T-helper 2 cell treated with Interferon-gamma antibody and Interleukin-4, amounts not matched to agents 5 μg/mL and 100 μg/mL, for 36 hours (primary cell): Measurements from ENCODE around the gene TSHZ2.
"Not testable (repeated sequence)": the region's sequence is repeated elsewhere in the genome, so short reads cannot be mapped to it uniquely, and the experiment has no call there.

Experiments
- DNase-seq: peaks from one replicate; pipeline ENCODE4 v3.0.0; 2021; ENCODE audit warnings: low spot score
- H3K27ac Mint-ChIP-seq: one replicate; pipeline ENCODE4 v1.8.0; 2021; ENCODE audit warnings: mild to moderate bottlenecking, mixed read lengths
- H3K27me3 Mint-ChIP-seq: one replicate; pipeline ENCODE4 v1.8.0; 2021; ENCODE audit warnings: low read depth, mixed read lengths
- H3K36me3 Mint-ChIP-seq: one replicate; pipeline ENCODE4 v1.8.0; 2021; ENCODE audit warnings: low read depth, mixed read lengths
- H3K4me1 Mint-ChIP-seq: one replicate; pipeline ENCODE4 v1.8.0; 2021; ENCODE audit warnings: low read depth, mixed read lengths
- H3K4me3 Mint-ChIP-seq: one replicate; pipeline ENCODE4 v1.8.0; 2022; ENCODE audit warnings: mild to moderate bottlenecking, moderate library complexity, mixed read lengths
- H3K9me3 Mint-ChIP-seq: one replicate; pipeline ENCODE4 v1.8.0; 2021; ENCODE audit warnings: mixed read lengths

Gene TSHZ2

GRCh38 chr20:53016534-53017042 is 44.4 kb downstream of the TSHZ2 start:
- DNase-seq: no peak
- Mint-ChIP-seq H3K27ac (no peak overlapping the region), H3K9me3 (peaks cover 28% of the 10 kb centered on the region), H3K4me1 (peaks cover 3% of the 10 kb centered on the region), H3K27me3 (no peaks in the 10 kb centered on the region), H3K4me3 (no peak overlapping the region), H3K36me3 (peaks cover 5% of the 10 kb centered on the region)

GRCh38 chr20:53017206-53017605 is 45.0 kb downstream of the TSHZ2 start:
- Mint-ChIP-seq H3K9me3 (peaks cover 28% of the 10 kb centered on the region), H3K36me3 (peaks cover 5% of the 10 kb centered on the region), H3K4me3 (no peak overlapping the region), H3K4me1 (peaks cover 9% of the 10 kb centered on the region), H3K27ac (no peak overlapping the region), H3K27me3 (no peaks in the 10 kb centered on the region)
- DNase-seq: no peak

GRCh38 chr20:53019464-53019863 is 47.3 kb downstream of the TSHZ2 start:
- Mint-ChIP-seq H3K36me3 (peaks cover 5% of the 10 kb centered on the region), H3K27me3 (no peaks in the 10 kb centered on the region), H3K4me3 (no peak overlapping the region), H3K27ac (no peak overlapping the region), H3K9me3 (peaks cover 20% of the 10 kb centered on the region), H3K4me1 (peaks cover 19% of the 10 kb centered on the region)
- DNase-seq: no peak

GRCh38 chr20:53020376-53020775 is 48.2 kb downstream of the TSHZ2 start:
- peaks cover 19% of the 10 kb centered on the region for H3K4me1 Mint-ChIP-seq
- no peak for DNase-seq
- peaks cover 11% of the 10 kb centered on the region for H3K9me3 Mint-ChIP-seq
- no peak overlapping the region for H3K4me3 Mint-ChIP-seq
- H3K36me3 Mint-ChIP-seq: peaks cover 2% of the 10 kb centered on the region
- H3K27ac Mint-ChIP-seq: no peak overlapping the region
- no peaks in the 10 kb centered on the region for H3K27me3 Mint-ChIP-seq

- H3K4me1 Mint-ChIP-seq: peaks cover 21% of the 10 kb centered on the region
- no peaks in the 10 kb centered on the region for H3K27me3 Mint-ChIP-seq
Measured at GRCh38 chr20:53020834-53021233, 48.7 kb downstream of the TSHZ2 start.

GRCh38 chr20:53021934-53022333 is 49.8 kb downstream of the TSHZ2 start:
- no peaks in the 10 kb centered on the region for H3K27me3 Mint-ChIP-seq
- peaks cover 4% of the 10 kb centered on the region for H3K9me3 Mint-ChIP-seq
- H3K4me1 Mint-ChIP-seq: peaks cover 21% of the 10 kb centered on the region
- H3K4me3 Mint-ChIP-seq: peak overlapping the region; percentile 14
- no peak for DNase-seq
- peak overlapping the region; percentile 27 for H3K27ac Mint-ChIP-seq
- H3K36me3 Mint-ChIP-seq: no peaks in the 10 kb centered on the region

More at GRCh38 chr20:53020834-53021233, 48.7 kb downstream of the TSHZ2 start:
- Mint-ChIP-seq H3K36me3 (peaks cover 2% of the 10 kb centered on the region), H3K4me3 (no peak overlapping the region), H3K9me3 (peaks cover 7% of the 10 kb centered on the region), H3K27ac (no peak overlapping the region)
- no peak for DNase-seq

GRCh38 chr20:53023732-53024520 is 51.8 kb downstream of the TSHZ2 start:
- Mint-ChIP-seq H3K9me3 (no peaks in the 10 kb centered on the region), H3K27ac (no peak overlapping the region), H3K36me3 (no peaks in the 10 kb centered on the region), H3K4me3 (no peak overlapping the region), H3K4me1 (peaks cover 22% of the 10 kb centered on the region), H3K27me3 (no peaks in the 10 kb centered on the region)
- DNase-seq: no peak

GRCh38 chr20:53024653-53025052 is 52.5 kb downstream of the TSHZ2 start:
- not testable (repeated sequence) for DNase-seq, H3K27ac Mint-ChIP-seq, H3K27me3 Mint-ChIP-seq, H3K36me3 Mint-ChIP-seq, H3K9me3 Mint-ChIP-seq, H3K4me3 Mint-ChIP-seq
- peaks cover 22% of the 10 kb centered on the region for H3K4me1 Mint-ChIP-seq

GRCh38 chr20:53027089-53027488 is 54.9 kb downstream of the TSHZ2 start:
- DNase-seq: no peak
- peaks cover 21% of the 10 kb centered on the region for H3K4me1 Mint-ChIP-seq
- no peak overlapping the region for H3K27ac Mint-ChIP-seq
- no peaks in the 10 kb centered on the region for H3K27me3 Mint-ChIP-seq
- H3K9me3 Mint-ChIP-seq: no peaks in the 10 kb centered on the region
- no peak overlapping the region for H3K4me3 Mint-ChIP-seq
- H3K36me3 Mint-ChIP-seq: no peaks in the 10 kb centered on the region

- DNase-seq: peak; percentile 27
- Mint-ChIP-seq H3K27ac (no peak overlapping the region), H3K36me3 (no peaks in the 10 kb centered on the region), H3K4me3 (no peak overlapping the region), H3K9me3 (no peaks in the 10 kb centered on the region), H3K27me3 (no peaks in the 10 kb centered on the region), H3K4me1 (peaks cover 10% of the 10 kb centered on the region)
Measured at GRCh38 chr20:53028337-53029007, 56.3 kb downstream of the TSHZ2 start.

GRCh38 chr20:53030061-53030460 is 57.9 kb downstream of the TSHZ2 start:
- Mint-ChIP-seq H3K4me1 (peaks cover 14% of the 10 kb centered on the region), H3K36me3 (no peaks in the 10 kb centered on the region), H3K27me3 (no peaks in the 10 kb centered on the region), H3K4me3 (no peak overlapping the region), H3K9me3 (no peaks in the 10 kb centered on the region), H3K27ac (no peak overlapping the region)
- no peak for DNase-seq

GRCh38 chr20:53032046-53032445 is 59.9 kb downstream of the TSHZ2 start:
- Mint-ChIP-seq H3K27me3 (no peaks in the 10 kb centered on the region), H3K27ac (no peak overlapping the region), H3K36me3 (no peaks in the 10 kb centered on the region), H3K4me3 (no peak overlapping the region), H3K9me3 (no peaks in the 10 kb centered on the region), H3K4me1 (peaks cover 16% of the 10 kb centered on the region)
- no peak for DNase-seq

GRCh38 chr20:53032478-53032932 is 60.3 kb downstream of the TSHZ2 start:
- Mint-ChIP-seq H3K36me3 (no peaks in the 10 kb centered on the region), H3K27me3 (no peaks in the 10 kb centered on the region), H3K4me3 (no peak overlapping the region), H3K4me1 (peaks cover 16% of the 10 kb centered on the region), H3K27ac (no peak overlapping the region), H3K9me3 (no peaks in the 10 kb centered on the region)
- DNase-seq: no peak

GRCh38 chr20:53033176-53033575 is 61.0 kb downstream of the TSHZ2 start:
- Mint-ChIP-seq H3K27me3 (no peaks in the 10 kb centered on the region), H3K4me1 (peaks cover 16% of the 10 kb centered on the region), H3K36me3 (no peaks in the 10 kb centered on the region), H3K9me3 (no peaks in the 10 kb centered on the region), H3K4me3 (no peak overlapping the region), H3K27ac (no peak overlapping the region)
- no peak for DNase-seq
